ENCODE data around the gene OCA2. TPM values are rescaled to one million over a fixed set of nuclear protein-coding genes. Genes with fewer than 3 reads are reported as not detected.

OCA2 gene
- polyA plus RNA-seq, 3 donors = not detected

- H3K4me3 Mint-ChIP-seq = no peak overlapping the region
- H3K4me2 ChIP-seq (replicated peaks; ENCODE audit: extremely low read depth, low read length, poor library complexity, severe bottlenecking) = no peak overlapping the region
- no peak for TF ChIP-seq CTCF (IDR thresholded peaks at IDR 0.05)
- peaks cover 6 to 7% of the 10 kb centered on the region in 2 donors for H3K9me3 ChIP-seq (replicated peaks in 1 of 2; ENCODE audit: control insufficient read depth in 1 of 2, insufficient read depth in 1 of 2, low read length in 2 of 2)
- H3K27ac ChIP-seq (ENCODE audit: low read depth in 1 of 2, low read length in 2 of 2) = no peak overlapping the region
- H3K27me3 ChIP-seq (ENCODE audit: control insufficient read depth in 2 of 2, insufficient read depth in 2 of 2, low read length in 2 of 2) = no peaks in the 10 kb centered on the region
- DNase-seq = no peak
- no peaks in the 10 kb centered on the region for H4K20me1 ChIP-seq (ENCODE audit: insufficient read depth, low read length)
- H3K9ac ChIP-seq (ENCODE audit: insufficient read depth, low read length, poor library complexity, severe bottlenecking) = no peak overlapping the region
- no peaks in the 10 kb centered on the region for H3K4me1 Mint-ChIP-seq
- H3K79me2 ChIP-seq (ENCODE audit: insufficient read depth, low read length) = no peaks in the 10 kb centered on the region
- H3K27ac Mint-ChIP-seq = no peak overlapping the region
- peaks cover 2 to 9% (median 5%) of the 10 kb centered on the region in 7 donors for H3K9me3 Mint-ChIP-seq
- intact Hi-C loops (cut with micrococcal nuclease) = no loop called here
- H2AFZ ChIP-seq (ENCODE audit: insufficient read depth, low read depth, low read length, poor library complexity, severe bottlenecking) = no peak overlapping the region
- no peaks in the 10 kb centered on the region for H3K36me3 Mint-ChIP-seq
- no peaks in the 10 kb centered on the region for H3K4me1 ChIP-seq (ENCODE audit: control insufficient read depth in 1 of 2, insufficient read depth in 2 of 2, low read length in 2 of 2)
- peaks cover 0 to 1% (median 0%) of the 10 kb centered on the region in 3 donors for H3K27me3 Mint-ChIP-seq (ENCODE audit: low read depth in 3 of 3)
- 50% methylated on average over 5 of the region's 7 CpGs for WGBS (ENCODE audit: insufficient coverage)
- no peak overlapping the region for H3K4me3 ChIP-seq (replicated peaks in 1 of 3; ENCODE audit: low read depth in 2 of 3, low read length in 3 of 3)
- no peaks in the 10 kb centered on the region for H3K36me3 ChIP-seq (replicated peaks in 1 of 2; ENCODE audit: control insufficient read depth in 1 of 2, insufficient read depth in 2 of 2, low read length in 2 of 2)
These were observed 272.7 kb downstream of the OCA2 start for GRCh38 chr15:27826411-27826810.

- Mint-ChIP-seq H3K36me3 (no peaks in the 10 kb centered on the region), H3K27ac (no peak overlapping the region), H3K27me3 (ENCODE audit: low read depth in 3 of 3) (peaks cover 0 to 1% (median 0%) of the 10 kb centered on the region in 3 donors), H3K4me1 (no peaks in the 10 kb centered on the region), H3K4me3 (no peak overlapping the region), H3K9me3 (peaks cover 2 to 14% (median 5%) of the 10 kb centered on the region in 7 donors)
- TF ChIP-seq CTCF (IDR thresholded peaks at IDR 0.05) = no peak
- no peak overlapping the region for H2AFZ ChIP-seq (ENCODE audit: insufficient read depth, low read depth, low read length, poor library complexity, severe bottlenecking)
- intact Hi-C loops (cut with micrococcal nuclease) = no loop called here
- no peaks in the 10 kb centered on the region for H3K27me3 ChIP-seq (ENCODE audit: control insufficient read depth in 2 of 2, insufficient read depth in 2 of 2, low read length in 2 of 2)
- H3K79me2 ChIP-seq (ENCODE audit: insufficient read depth, low read length) = no peaks in the 10 kb centered on the region
- no peaks in the 10 kb centered on the region for H3K4me1 ChIP-seq (ENCODE audit: control insufficient read depth in 1 of 2, insufficient read depth in 2 of 2, low read length in 2 of 2)
- WGBS (ENCODE audit: insufficient coverage) = 80% methylated on average over 9 of the region's 10 CpGs
- no peak overlapping the region for H3K27ac ChIP-seq (ENCODE audit: low read depth in 1 of 2, low read length in 2 of 2)
- no peak overlapping the region for H3K4me2 ChIP-seq (replicated peaks; ENCODE audit: extremely low read depth, low read length, poor library complexity, severe bottlenecking)
- H3K9me3 ChIP-seq (replicated peaks in 1 of 2; ENCODE audit: control insufficient read depth in 1 of 2, insufficient read depth in 1 of 2, low read length in 2 of 2) = peaks cover 6 to 7% of the 10 kb centered on the region in 2 donors
- H3K36me3 ChIP-seq (replicated peaks in 1 of 2; ENCODE audit: control insufficient read depth in 1 of 2, insufficient read depth in 2 of 2, low read length in 2 of 2) = no peaks in the 10 kb centered on the region
- no peak for DNase-seq
- no peak overlapping the region for H3K4me3 ChIP-seq (replicated peaks in 1 of 3; ENCODE audit: low read depth in 2 of 3, low read length in 3 of 3)
- H4K20me1 ChIP-seq (ENCODE audit: insufficient read depth, low read length) = no peaks in the 10 kb centered on the region
- no peak overlapping the region for H3K9ac ChIP-seq (ENCODE audit: insufficient read depth, low read length, poor library complexity, severe bottlenecking)
These were observed 274.2 kb downstream of the OCA2 start for GRCh38 chr15:27824841-27825422.
